IMR-90 (cell line): Measurements from ENCODE around the gene SLC16A8. TPM values are rescaled to one million over a fixed set of nuclear protein-coding genes. Genes with fewer than 3 reads are reported as not detected.

Source experiments
- ATAC-seq: fragments of 200-7000 bp; cut with Tn5 transposase; 2 replicates; pipeline ENCODE4 v1.9.1; 2020; ENCODE audit warnings: low read depth, mild to moderate bottlenecking, moderate library complexity
- BruUV-seq: library from RNA; stranded (reverse); fragments of 400-500 nt; replicated peaks from 2 replicates; lab custom pipeline; 2021; lab: Mats Ljungman, UMichigan
- CTCF ChIA-PET: fragments of 300-600 bp; formaldehyde crosslinking; extraction: SDS; loops from one replicate; lab custom pipeline; 2021; ENCODE audit warnings: antibody characterized with exemption; lab: Yijun Ruan, JAX
- POLR2A ChIA-PET: fragments of 300-600 bp; sonication (Branson Sonifier 250); formaldehyde crosslinking; loops from one replicate; lab custom pipeline; 2022; ENCODE audit warnings: antibody characterized with exemption; ENCODE audit not compliant: unreplicated experiment; lab: Charles Lee
- DNase-seq: peaks from one replicate; pipeline ENCODE4 v3.0.0; 2013
- H2AFZ ChIP-seq: replicated peaks from 2 replicates; pipeline ENCODE3; 2013; ENCODE audit warnings: low read length, mild to moderate bottlenecking; ENCODE audit not compliant: poor library complexity
- H2AK5ac ChIP-seq: 2 replicates; pipeline ENCODE4 v1.6.1; 2013; ENCODE audit warnings: low read depth, low read length, inconsistent platforms
- H2AK9ac ChIP-seq: replicated peaks from 2 replicates; pipeline ENCODE3; 2013; ENCODE audit warnings: mild to moderate bottlenecking, low read depth, low read length, moderate library complexity; ENCODE audit not compliant: poor library complexity
- H2BK120ac ChIP-seq: 2 replicates; pipeline ENCODE4 v1.6.1; 2013; ENCODE audit warnings: low read depth, low read length, inconsistent platforms
- H2BK15ac ChIP-seq: 3 replicates; pipeline ENCODE4 v1.6.1; 2013; ENCODE audit warnings: low read depth, low read length, inconsistent platforms
- H2BK20ac ChIP-seq: 2 replicates; pipeline ENCODE4 v1.6.1; 2013; ENCODE audit warnings: low read depth, mild to moderate bottlenecking, inconsistent platforms, low read length, moderate library complexity
- H2BK5ac ChIP-seq: 2 replicates; pipeline ENCODE4 v1.6.1; 2013; ENCODE audit warnings: mild to moderate bottlenecking, low read depth, low read length, inconsistent platforms; ENCODE audit not compliant: poor library complexity, severe bottlenecking
- H3K14ac ChIP-seq: replicated peaks from 2 replicates; pipeline ENCODE4 v1.6.1; 2013; ENCODE audit warnings: low read depth, low read length, inconsistent platforms
- H3K18ac ChIP-seq: 2 replicates; pipeline ENCODE4 v1.6.1; 2013; ENCODE audit warnings: low read depth, low read length, control low read depth
- H3K23ac ChIP-seq: 2 replicates; pipeline ENCODE4 v1.6.1; 2013; ENCODE audit warnings: low read depth, low read length, inconsistent platforms
- H3K27ac ChIP-seq: 2 replicates; pipeline ENCODE4 v1.5.1; 2013; ENCODE audit warnings: mild to moderate bottlenecking, control low read depth, low read length; ENCODE audit not compliant: insufficient read depth
- H3K27me3 ChIP-seq: 2 replicates; pipeline ENCODE4 v1.6.1; 2013; ENCODE audit warnings: low read length; ENCODE audit not compliant: control insufficient read depth, insufficient read depth
- H3K36me3 ChIP-seq: 2 replicates; pipeline ENCODE4 v1.6.1; 2013; ENCODE audit warnings: low read length, mixed read lengths; ENCODE audit not compliant: control insufficient read depth, insufficient read depth
- H3K4ac ChIP-seq: 2 replicates; pipeline ENCODE4 v1.6.1; 2013; ENCODE audit warnings: low read depth, low read length, inconsistent platforms
- H3K4me1 ChIP-seq: 2 replicates; pipeline ENCODE4 v1.6.1; 2013; ENCODE audit warnings: low read length, mixed read lengths; ENCODE audit not compliant: control insufficient read depth, insufficient read depth
- H3K4me2 ChIP-seq: 2 replicates; pipeline ENCODE4 v1.6.1; 2013; ENCODE audit warnings: low read depth, mild to moderate bottlenecking, control low read depth, low read length, moderate library complexity
- H3K4me3 ChIP-seq: 2 replicates; pipeline ENCODE4 v1.5.1; 2013; ENCODE audit warnings: low read depth, mild to moderate bottlenecking, control low read depth, low read length, moderate library complexity; ENCODE audit not compliant: insufficient read depth
- H3K56ac ChIP-seq: 2 replicates; pipeline ENCODE4 v1.6.1; 2013; ENCODE audit warnings: low read length, inconsistent platforms; ENCODE audit not compliant: insufficient read depth; ENCODE audit errors: extremely low read depth
- H3K79me1 ChIP-seq, 2 experiments: 2 replicates each; pipeline ENCODE4 v1.6.1; 2013; ENCODE audit warnings: low read length in 2 of 2, inconsistent platforms in 1 of 2, low read depth in 1 of 2
- H3K9ac ChIP-seq: 2 replicates; pipeline ENCODE4 v1.6.1; 2013; ENCODE audit warnings: low read depth, low read length, control low read depth
- H3K9me1 ChIP-seq: 2 replicates; pipeline ENCODE4 v1.6.1; 2013; ENCODE audit warnings: low read length, inconsistent platforms; ENCODE audit not compliant: insufficient read depth
- H3K9me3 ChIP-seq: 2 replicates; pipeline ENCODE4 v1.6.1; 2013; ENCODE audit warnings: low read length; ENCODE audit not compliant: control insufficient read depth, insufficient read depth
- H4K20me1 ChIP-seq: 2 replicates; pipeline ENCODE4 v1.6.1; 2013; ENCODE audit warnings: low read length, inconsistent platforms; ENCODE audit not compliant: insufficient read depth
- H4K5ac ChIP-seq: 2 replicates; pipeline ENCODE4 v1.6.1; 2013; ENCODE audit warnings: mild to moderate bottlenecking, low read depth, low read length, control low read depth
- H4K8ac ChIP-seq, 2 experiments: 2 replicates each; pipeline ENCODE4 v1.6.1; 2013; ENCODE audit warnings: low read depth in 2 of 2, low read length in 2 of 2, control low read depth in 1 of 2, inconsistent platforms in 1 of 2
- H4K91ac ChIP-seq: 2 replicates; pipeline ENCODE4 v1.6.1; 2013; ENCODE audit warnings: low read depth, low read length, inconsistent platforms; ENCODE audit not compliant: insufficient read depth
- BHLHE40 ChIP-seq: fragments of 150-350 bp; IDR thresholded peaks from 2 replicates; pipeline ENCODE4 v1.6.1; 2016; ENCODE audit warnings: mild to moderate bottlenecking, low read depth, low read length
- CEBPB ChIP-seq: IDR thresholded peaks from 2 replicates; pipeline ENCODE4 v1.6.1; 2012; ENCODE audit warnings: low read depth, low read length, improper control_type of control experiment
- CHD1 ChIP-seq: IDR thresholded peaks from 2 replicates; pipeline ENCODE4 v1.6.1; 2012; ENCODE audit warnings: low read depth, low read length, improper control_type of control experiment
- CTCF ChIP-seq: conservative IDR thresholded peaks from 2 replicates; pipeline ENCODE4 v1.5.1; 2012; ENCODE audit warnings: mild to moderate bottlenecking, low read depth, low read length, improper control_type of control experiment
- ELK1 ChIP-seq: fragments of 150-350 bp; IDR thresholded peaks from 2 replicates; pipeline ENCODE4 v1.6.1; 2016; ENCODE audit warnings: low read depth, mild to moderate bottlenecking, low read length, moderate library complexity, borderline replicate concordance
- FOS ChIP-seq: fragments of 150-350 bp; IDR thresholded peaks from 2 replicates; pipeline ENCODE4 v1.6.1; 2016; ENCODE audit warnings: low read depth, low read length
- MAFK ChIP-seq: IDR thresholded peaks from 2 replicates; pipeline ENCODE4 v1.6.1; 2012; ENCODE audit warnings: low read depth, low read length, improper control_type of control experiment
- MAZ ChIP-seq: IDR thresholded peaks from 2 replicates; pipeline ENCODE4 v1.6.1; 2012; ENCODE audit warnings: low read depth, mild to moderate bottlenecking, low read length, improper control_type of control experiment, moderate library complexity, borderline replicate concordance
- MXI1 ChIP-seq: IDR thresholded peaks from 2 replicates; pipeline ENCODE4 v1.6.1; 2012; ENCODE audit warnings: low read depth, mild to moderate bottlenecking, low read length, moderate library complexity, borderline replicate concordance
- NFE2L2 ChIP-seq: fragments of 150-350 bp; IDR thresholded peaks from 2 replicates; pipeline ENCODE4 v1.6.1; 2016; ENCODE audit warnings: low read depth, mild to moderate bottlenecking, low read length
- POLR2A ChIP-seq: IDR thresholded peaks from 2 replicates; pipeline ENCODE4 v1.6.1; 2012; ENCODE audit warnings: mild to moderate bottlenecking, low read depth, low read length
- RAD21 ChIP-seq: IDR thresholded peaks from 2 replicates; pipeline ENCODE4 v1.6.1; 2012; ENCODE audit warnings: low read length, improper control_type of control experiment
- RCOR1 ChIP-seq: IDR thresholded peaks from 2 replicates; pipeline ENCODE4 v1.6.1; 2012; ENCODE audit warnings: mild to moderate bottlenecking, low read length, improper control_type of control experiment; ENCODE audit not compliant: insufficient replicate concordance
- RFX5 ChIP-seq: IDR thresholded peaks from 2 replicates; pipeline ENCODE4 v1.8.0; 2012; ENCODE audit warnings: low read depth, mild to moderate bottlenecking, low read length, moderate library complexity
- SMC3 ChIP-seq: fragments of 150-350 bp; IDR thresholded peaks from 2 replicates; pipeline ENCODE4 v1.6.1; 2016; ENCODE audit warnings: low read depth, mild to moderate bottlenecking, antibody characterized with exemption, low read length, moderate library complexity
- USF2 ChIP-seq: fragments of 150-350 bp; IDR thresholded peaks from 2 replicates; pipeline ENCODE4 v1.6.1; 2017; ENCODE audit warnings: mild to moderate bottlenecking, antibody characterized with exemption, low read length, low read depth
- WGBS, 2 experiments: methylation state at CpG; one replicate each; pipeline versions ENCODE4 v1.1.5 to v1.1.7; 2013; ENCODE audit warnings: missing lambda C conversion rate in 2 of 2; ENCODE audit not compliant: insufficient read length in 1 of 2; ENCODE audit errors: extremely low coverage in 2 of 2; 5-methylcytosine and 5-hydroxymethylcytosine counted together
- dilution Hi-C: fragments of 300-500 bp; cut with HindIII; formaldehyde crosslinking; loops from one replicate; pipeline ENCODE4 v1.14.3; 2018; ENCODE audit warnings: low sequenced_read_pairs; ENCODE audit not compliant: unreplicated experiment
- in situ Hi-C: fragments of 300-500 bp; cut with MboI; formaldehyde crosslinking; loops from 3 replicates; pipeline ENCODE4 v1.14.3; 2019; ENCODE audit warnings: low sequenced_read_pairs, inconsistent platforms, mixed read lengths
- intact Hi-C: fragments of 100-400 bp; cut with micrococcal nuclease; formaldehyde crosslinking; loops from 2 replicates; pipeline ENCODE4 v1.10.0; 2022
- polyA plus RNA-seq, 3 experiments: library from polyadenylated mRNA; depleted of rRNA; stranded (reverse); fragments of >200 nt; gene quantifications; 2 replicates each; pipeline ENCODE4 v1.2.3, GENCODE V29; 2012; ENCODE audit warnings: low replicate concordance in 1 of 3
- total RNA-seq: library from RNA; depleted of rRNA; stranded (reverse); fragments of >200 nt; gene quantifications from 2 replicates; pipeline ENCODE4 v1.2.3, GENCODE V29; 2012

Gene SLC16A8
- total and polyA plus RNA-seq, 2 of the 4 experiments (the other 2 are of a cell fraction), result not detected

GRCh38 chr22:38081636-38081940 is 2.4 kb downstream of the SLC16A8 start:
- no peak for ATAC-seq
- intact Hi-C loops (no loop called here), in situ Hi-C loops (no loop called here), dilution Hi-C loops (no loop called here)
- Histone ChIP-seq H3K27ac (no peak overlapping the region), H2AFZ (peak overlapping the region; percentile 89), H2BK120ac (no peak overlapping the region), H3K18ac (no peak overlapping the region), H3K4me3 (peak overlapping the region; percentile 24; the same call in 1 of the 2 replicates), H3K27me3 (peaks cover 38% of the 10 kb centered on the region), H3K36me3 (no peaks in the 10 kb centered on the region), H2BK5ac (no peak overlapping the region), H3K9ac (no peak overlapping the region; the same call in 1 of the 2 replicates), H3K9me3 (no peaks in the 10 kb centered on the region), H3K4me1 (no peaks in the 10 kb centered on the region; the same call in 1 of the 2 replicates), H2BK20ac (no peak overlapping the region), H2AK5ac (no peak overlapping the region), H3K23ac (no peak overlapping the region), H4K91ac (no peak overlapping the region), H2AK9ac (no peak overlapping the region), H3K14ac (no peak overlapping the region), H3K9me1 (0 out of 2 replicates have a peak, but pooled peaks cover 6% of the 10 kb centered on the region), H4K8ac (no peak overlapping the region), H3K79me1 (no peaks in the 10 kb centered on the region), H3K56ac (no peak overlapping the region), H4K5ac (no peak overlapping the region), H2BK15ac (no peak overlapping the region), H4K20me1 (no peaks in the 10 kb centered on the region; the same call in 1 of the 2 replicates), H3K4me2 (peak overlapping the region; percentile 43; the same call in 1 of the 2 replicates), H3K4ac (no peak overlapping the region)
- TF ChIP-seq MAFK (no peak), ELK1 (no peak), MAZ (no peak), USF2 (no peak), MXI1 (no peak), RCOR1 (no peak), RAD21 (no peak), NFE2L2 (no peak), FOS (no peak), SMC3 (no peak), CHD1 (no peak), RFX5 (no peak), BHLHE40 (no peak), CTCF (no peak), CEBPB (no peak), POLR2A (no peak)
- POLR2A ChIA-PET, result no interaction called here
- DNase-seq, result no peak
- CTCF ChIA-PET, result interaction anchor here (0.6 kb wide), 1 partner anchor 469 kb away, joined by 6 read pairs; no protein-coding TSS in a partner anchor
- BruUV-seq, result no TSS peak
- 12% methylated on average over 6 of the region's 17 CpGs; no CpG with 5 or more reads in 1 of the 2 experiments for WGBS, 2 experiments
